H1 (cell line): ENCODE results near the gene C14orf132. TPM values are rescaled to one million over a fixed set of nuclear protein-coding genes. Genes with fewer than 3 reads are reported as not detected.

Source experiments
- CTCF ChIA-PET: fragments of 300-600 bp; sonication (Branson Sonifier 250); formaldehyde crosslinking; loops from one replicate; lab custom pipeline; 2021; ENCODE audit not compliant: partially characterized antibody; lab: Charles Lee
- POLR2A ChIA-PET: fragments of 300-600 bp; sonication (Branson Sonifier 250); formaldehyde crosslinking; loops from one replicate; lab custom pipeline; 2021; ENCODE audit warnings: inconsistent platforms; ENCODE audit not compliant: partially characterized antibody; lab: Charles Lee
- DNase-seq, 2 experiments: peaks; one replicate each; pipeline versions ENCODE4 v3.0.0 to v3.0.0-alpha.2; 2010 to 2022; ENCODE audit warnings: low spot score in 2 of 2, low read depth in 1 of 2, mixed read lengths in 1 of 2
- FAIRE-seq: peaks from 2 replicates; lab custom pipeline; 2011; peaks lifted over from hg19 to GRCh38; lab: Jason Lieb, UNC
- H2AFZ ChIP-seq: 2 replicates; pipeline ENCODE4 v1.8.1; 2012; ENCODE audit warnings: low read length, inconsistent platforms
- H2AK5ac ChIP-seq: 2 replicates; pipeline ENCODE4 v1.6.1; 2013; ENCODE audit warnings: low read depth, low read length
- H2BK120ac ChIP-seq: replicated peaks from 2 replicates; pipeline ENCODE3; 2013; ENCODE audit warnings: low read depth, low read length, inconsistent platforms
- H2BK12ac ChIP-seq: 2 replicates; pipeline ENCODE4 v1.6.1; 2013; ENCODE audit warnings: low read depth, low read length
- H2BK15ac ChIP-seq: 2 replicates; pipeline ENCODE4 v1.6.1; 2013; ENCODE audit warnings: low read length
- H2BK20ac ChIP-seq: 2 replicates; pipeline ENCODE4 v1.6.1; 2013; ENCODE audit warnings: low read length
- H2BK5ac ChIP-seq: 2 replicates; pipeline ENCODE4 v1.6.1; 2013; ENCODE audit warnings: low read depth, low read length
- H3K14ac ChIP-seq: 2 replicates; pipeline ENCODE4 v1.6.1; 2013; ENCODE audit warnings: inconsistent platforms; ENCODE audit not compliant: insufficient read length
- H3K18ac ChIP-seq: 2 replicates; pipeline ENCODE4 v1.6.1; 2013; ENCODE audit warnings: low read length; ENCODE audit errors: extremely low read depth
- H3K23ac ChIP-seq: 2 replicates; pipeline ENCODE4 v1.6.1; 2013; ENCODE audit warnings: inconsistent platforms; ENCODE audit not compliant: insufficient read length
- H3K23me2 ChIP-seq: 2 replicates; pipeline ENCODE4 v1.6.1; 2013; ENCODE audit warnings: low read depth, low read length
- H3K27ac ChIP-seq: 2 replicates; pipeline ENCODE4 v1.6.1; 2011; ENCODE audit warnings: low read depth, low read length, inconsistent platforms
- H3K27me3 ChIP-seq, 4 experiments: replicated peaks in 1 of 4; 1 replicate in 1 of 4; 2 replicates in 3 of 4; pipeline versions ENCODE4 v1.6.1 to v1.8.1; 2011 to 2013; ENCODE audit warnings: low read length in 3 of 4, mild to moderate bottlenecking in 3 of 4, inconsistent platforms in 2 of 4, mixed read lengths in 2 of 4, moderate library complexity in 1 of 4; ENCODE audit not compliant: control insufficient read depth in 3 of 4, insufficient read depth in 3 of 4; ENCODE audit errors: extremely low read depth in 1 of 4
- H3K36me3 ChIP-seq, 4 experiments: 2 replicates each; pipeline versions ENCODE4 v1.6.1 to v1.8.1; 2011 to 2013; ENCODE audit warnings: mild to moderate bottlenecking in 4 of 4, low read length in 3 of 4, moderate library complexity in 2 of 4, control low read depth in 1 of 4, inconsistent platforms in 1 of 4; ENCODE audit not compliant: insufficient read depth in 4 of 4, control insufficient read depth in 2 of 4
- H3K4ac ChIP-seq: replicated peaks from 2 replicates; pipeline ENCODE3; 2013; ENCODE audit warnings: low read length, low read depth, mixed read lengths, inconsistent platforms; ENCODE audit not compliant: insufficient read length
- H3K4me1 ChIP-seq, 4 experiments: replicated peaks in 1 of 4; 1 replicate in 1 of 4; 2 replicates in 3 of 4; pipeline versions ENCODE4 v1.6.1 to v1.8.1; 2011 to 2013; ENCODE audit warnings: low read length in 3 of 4, inconsistent platforms in 2 of 4, mixed read lengths in 1 of 4; ENCODE audit not compliant: insufficient read depth in 4 of 4, control insufficient read depth in 3 of 4
- H3K4me2 ChIP-seq, 2 experiments: 2 replicates each; pipeline versions ENCODE4 v1.6.1 to v1.8.1; 2011 to 2013; ENCODE audit warnings: low read depth in 2 of 2, low read length in 2 of 2, control low read depth in 1 of 2, inconsistent platforms in 1 of 2, mild to moderate bottlenecking in 1 of 2; ENCODE audit not compliant: insufficient read depth in 1 of 2
- H3K4me3 ChIP-seq, 4 experiments: fragments of 200-600, 300-600 bp in 1 of 4; sonication (generic), shearing (Covaris generic), sonication (Bioruptor Twin) in 1 of 4; 2 replicates each; pipeline versions ENCODE4 v1.5.1 to v1.8.1; 2011 to 2016; ENCODE audit warnings: low read length in 4 of 4, low read depth in 3 of 4, control low read depth in 2 of 4, inconsistent platforms in 2 of 4, mild to moderate bottlenecking in 2 of 4, mixed read lengths in 1 of 4, moderate library complexity in 1 of 4; ENCODE audit not compliant: insufficient read depth in 2 of 4; ENCODE audit errors: extremely low read depth in 1 of 4
- H3K56ac ChIP-seq: replicated peaks from 2 replicates; pipeline ENCODE3; 2013; ENCODE audit warnings: low read depth, mild to moderate bottlenecking, mixed read lengths, low read length, inconsistent platforms; ENCODE audit not compliant: insufficient read length
- H3K79me1 ChIP-seq: 2 replicates; pipeline ENCODE4 v1.6.1; 2013; ENCODE audit warnings: low read depth, low read length, control low read depth
- H3K79me2 ChIP-seq, 2 experiments: 2 replicates each; pipeline versions ENCODE4 v1.6.1 to v1.8.1; 2012 to 2013; ENCODE audit warnings: low read length in 2 of 2, mild to moderate bottlenecking in 2 of 2, inconsistent platforms in 1 of 2; ENCODE audit not compliant: insufficient read depth in 2 of 2, control insufficient read depth in 1 of 2
- H3K9ac ChIP-seq, 4 experiments: replicated peaks in 1 of 4; 1 replicate in 1 of 4; 2 replicates in 3 of 4; pipeline versions ENCODE4 v1.6.1 to v1.8.1; 2011 to 2013; ENCODE audit warnings: low read depth in 3 of 4, low read length in 3 of 4, control low read depth in 2 of 4, mild to moderate bottlenecking in 2 of 4, moderate library complexity in 2 of 4, inconsistent platforms in 1 of 4; ENCODE audit errors: extremely low read depth in 1 of 4
- H3K9me3 ChIP-seq, 2 experiments: 2 replicates each; pipeline versions ENCODE4 v1.6.1 to v1.8.1; 2012 to 2013; ENCODE audit warnings: mild to moderate bottlenecking in 2 of 2, moderate library complexity in 2 of 2, control low read depth in 1 of 2, inconsistent platforms in 1 of 2, low read depth in 1 of 2, low read length in 1 of 2, mixed read lengths in 1 of 2; ENCODE audit not compliant: insufficient read depth in 2 of 2
- H4K20me1 ChIP-seq, 2 experiments: replicated peaks in 1 of 2; 2 replicates each; pipeline versions ENCODE3 to v1.8.1; 2011 to 2013; ENCODE audit warnings: inconsistent platforms in 2 of 2, low read length in 2 of 2, mild to moderate bottlenecking in 1 of 2; ENCODE audit not compliant: insufficient read depth in 2 of 2, control insufficient read depth in 1 of 2
- H4K5ac ChIP-seq: 2 replicates; pipeline ENCODE4 v1.6.1; 2013; ENCODE audit warnings: low read length, low read depth, mixed read lengths, inconsistent platforms; ENCODE audit not compliant: insufficient read length
- H4K8ac ChIP-seq: 2 replicates; pipeline ENCODE4 v1.8.0; 2013; ENCODE audit warnings: mild to moderate bottlenecking, moderate library complexity, low read length, inconsistent platforms; ENCODE audit not compliant: insufficient read depth; ENCODE audit errors: extremely low read depth
- H4K91ac ChIP-seq: replicated peaks from 2 replicates; pipeline ENCODE3; 2013; ENCODE audit warnings: low read length, mixed read lengths, inconsistent platforms; ENCODE audit not compliant: insufficient read length
- E2F6 ChIP-seq: IDR thresholded peaks from 2 replicates; pipeline ENCODE4 v1.6.1; 2012; ENCODE audit warnings: inconsistent platforms
- KDM1A ChIP-seq: fragments of 200-600, 300-600 bp; sonication (generic); IDR thresholded peaks from 2 replicates; pipeline ENCODE4 v1.7.1; 2016; ENCODE audit warnings: mild to moderate bottlenecking, low read length, borderline replicate concordance
- RBBP5 ChIP-seq: IDR thresholded peaks from 2 replicates; pipeline ENCODE4 v1.7.1; 2012; ENCODE audit warnings: low read depth, mild to moderate bottlenecking, inconsistent platforms, low read length, moderate library complexity, borderline replicate concordance
- SP2 ChIP-seq: IDR thresholded peaks from 2 replicates; pipeline ENCODE4 v1.6.1; 2012; ENCODE audit warnings: mild to moderate bottlenecking, low read length, inconsistent platforms
- TAF7 ChIP-seq: optimal IDR thresholded peaks from 2 replicates; pipeline ENCODE3; 2011; ENCODE audit warnings: low read depth, mild to moderate bottlenecking, inconsistent platforms, low read length, moderate library complexity, borderline replicate concordance
- WGBS, 2 experiments: shearing (Covaris generic) in 1 of 2; methylation state at CpG; one replicate each; pipeline versions ENCODE4 v1.1.6 to v1.1.7; 2013 to 2015; ENCODE audit warnings: low lambda C conversion rate in 2 of 2, mixed read lengths in 2 of 2, inconsistent platforms in 1 of 2, low coverage in 1 of 2, missing lambda C conversion rate in 1 of 2; ENCODE audit not compliant: insufficient replicate concordance in 2 of 2, insufficient coverage in 1 of 2, insufficient read length in 1 of 2; ENCODE audit errors: extremely low coverage in 1 of 2, missing lambda C conversion rate in 1 of 2; 5-methylcytosine and 5-hydroxymethylcytosine counted together
- polyA plus RNA-seq, 7 experiments: library from polyadenylated mRNA; depleted of rRNA in 3 of 7; stranded (reverse) in 5 of 7; unstranded in 2 of 7; fragments of >200 nt in 5 of 7; fragments of 200-250 nt in 2 of 7; gene quantifications; 1 replicate in 5 of 7; 2 replicates in 1 of 7; 4 replicates in 1 of 7; pipeline versions ENCODE4 v1.2.1 to v1.2.3, GENCODE V29; 2011 to 2013; ENCODE audit warnings: missing spikeins in 2 of 7, mixed read lengths in 2 of 7
- total RNA-seq: library from RNA; stranded (reverse); fragmentation: NEBNext Ultra II Directional; extraction: Animal tissue kit (Norgen Biotek cat#: 25700); gene quantifications from 2 replicates; pipeline ENCODE4 v1.2.1, GENCODE V29; 2021

C14orf132 gene
- total and polyA plus RNA-seq, 2 of the 8 experiments (the other 6 are each of a cell fraction or from before 2014, with no cell fraction given) = 11.7 to 32.5 TPM

- H3K27me3 ChIP-seq = no peaks in the 10 kb centered on the region
- FAIRE-seq (no peak), DNase-seq (no peak)
- TF ChIP-seq E2F6 (peak; percentile 22; the same call in 1 of the 2 replicates), KDM1A (no peak), SP2 (no peak), RBBP5 (no peak), TAF7 (no peak)
- no peaks in the 10 kb centered on the region for H3K4me1 ChIP-seq
- H3K23ac ChIP-seq = no peak overlapping the region
- peaks cover 0 to 12% (median 6%) of the 10 kb centered on the region in 4 experiments; a peak in 5 of 8 replicates for H3K36me3 ChIP-seq
- 89% methylated on average over 10 of the region's 10 CpGs; no CpG with 5 or more reads in 1 of the 2 experiments for WGBS, 2 experiments
- peaks cover 6% of the 10 kb centered on the region; the same call in 1 of the 2 replicates for H3K79me1 ChIP-seq
- CTCF ChIA-PET = interaction anchor here (0.7 to 3.0 kb wide), 7 partner anchors 15 to 534 kb away, joined by 3 to 15 read pairs (median 3); no protein-coding TSS in a partner anchor
- no peaks in the 10 kb centered on the region; the same call in 1 of the 2 replicates for H3K23me2 ChIP-seq
- H4K91ac ChIP-seq = no peak overlapping the region
- no peak overlapping the region for H2BK120ac ChIP-seq
- POLR2A ChIA-PET = interaction anchor here (1.2 to 1.6 kb wide), 3 partner anchors 9 to 17 kb away, joined by 3 to 5 read pairs (median 3); no protein-coding TSS in a partner anchor
- H3K9ac ChIP-seq = no peak overlapping the region
- no peak overlapping the region for H2BK20ac ChIP-seq
- no peaks in the 10 kb centered on the region for H3K79me2 ChIP-seq
- no peak overlapping the region for H2AFZ ChIP-seq
- H2AK5ac ChIP-seq = no peak overlapping the region
- H3K4me3 ChIP-seq = no peak overlapping the region
- H4K20me1 ChIP-seq = peaks cover 0 to 3% of the 10 kb centered on the region in 2 experiments
- no peak overlapping the region for H2BK15ac ChIP-seq
- H3K9me3 ChIP-seq = no peaks in the 10 kb centered on the region
- H2BK5ac ChIP-seq = no peak overlapping the region
- no peak overlapping the region for H2BK12ac ChIP-seq
- H3K56ac ChIP-seq = no peak overlapping the region
- H4K5ac ChIP-seq = no peak overlapping the region
- no peak overlapping the region for H4K8ac ChIP-seq
- no peak overlapping the region for H3K4me2 ChIP-seq
- H3K14ac ChIP-seq = no peak overlapping the region
- no peak overlapping the region for H3K27ac ChIP-seq
- no peak overlapping the region for H3K4ac ChIP-seq
- H3K18ac ChIP-seq = no peak overlapping the region
These were observed 44.6 kb downstream of the C14orf132 start for GRCh38 chr14:96083667-96084320.
